Posterior cingulate gyrus (tissue), 11 donors: Measurements from ENCODE around the gene ZNF575.

Experiments used
- DNase-seq, 10 donors: peaks; one replicate each; pipeline versions ENCODE4 v3.0.0 to v3.0.0-alpha.2; 2020 to 2021; ENCODE audit warnings: mixed read lengths in 3 of 10
- intact Hi-C: fragments of 100-400 bp; cut with DNase I; formaldehyde crosslinking; loops from one replicate; pipeline ENCODE4 v1.15.1; 2023

The ZNF575 gene

GRCh38 chr19:43532962-43533545 is at the start of gene ZNF575:
TSS of gene ZNF575 (plus strand) at chr19:43533188. CDS start at chr19:43534423, 1,235 bp downstream.
- DNase-seq = peak; percentile 83 to 99 (median 92)
- intact Hi-C loops = loop anchor here (10.0 kb wide), 1 partner anchor 252 kb away; the partner anchor contains the start of gene KCNN4

GRCh38 chr19:43483281-43483680 is 49.7 kb upstream of the ZNF575 start:
- intact Hi-C loops = no loop called here
- peak in 1 of 10 donors; percentile 1 for DNase-seq

- DNase-seq = no peak
- intact Hi-C loops = no loop called here
Measured at GRCh38 chr19:43485951-43486350, 47.0 kb upstream of the ZNF575 start.

- no peak for DNase-seq
- intact Hi-C loops = no loop called here
Measured at GRCh38 chr19:43486412-43486811, 46.6 kb upstream of the ZNF575 start.

- DNase-seq = peak in 2 of 10 donors; percentile 15
- intact Hi-C loops = no loop called here
Measured at GRCh38 chr19:43488179-43488578, 44.8 kb upstream of the ZNF575 start.

- intact Hi-C loops = no loop called here
- DNase-seq = no peak
Measured at GRCh38 chr19:43489310-43489709, 43.7 kb upstream of the ZNF575 start.

GRCh38 chr19:43489979-43490599 is 42.9 kb upstream of the ZNF575 start:
- intact Hi-C loops = no loop called here
- DNase-seq = peak in 2 of 10 donors; percentile 3 to 39

- peak in 2 of 10 donors; percentile 22 to 27 for DNase-seq
- intact Hi-C loops = no loop called here
Measured at GRCh38 chr19:43490759-43491158, 42.2 kb upstream of the ZNF575 start.

- intact Hi-C loops = no loop called here
- DNase-seq = peak in 3 of 10 donors; percentile 20 to 70 (median 52)
Measured at GRCh38 chr19:43495082-43495481, 37.9 kb upstream of the ZNF575 start.

- peak in 3 of 10 donors; percentile 55 to 81 (median 65) for DNase-seq
- intact Hi-C loops = no loop called here
Measured at GRCh38 chr19:43496960-43497359, 36.0 kb upstream of the ZNF575 start.

- intact Hi-C loops = no loop called here
- peak in 2 of 10 donors; percentile 24 to 34 for DNase-seq
Measured at GRCh38 chr19:43498233-43498842, 34.6 kb upstream of the ZNF575 start.

- intact Hi-C loops = no loop called here
- peak in 3 of 10 donors; percentile 39 to 67 (median 42) for DNase-seq
Measured at GRCh38 chr19:43499042-43499441, 33.9 kb upstream of the ZNF575 start.

GRCh38 chr19:43501661-43502418 is 31.1 kb upstream of the ZNF575 start:
- intact Hi-C loops = loop anchor here (5.0 kb wide), 1 partner anchor 55 kb away; no protein-coding TSS in a partner anchor
- peak in 2 of 10 donors; percentile 44 to 77 for DNase-seq

GRCh38 chr19:43502419-43502976 is 30.5 kb upstream of the ZNF575 start:
- DNase-seq = peak in 1 of 10 donors; percentile 54
- intact Hi-C loops = loop anchor here (5.0 kb wide), 1 partner anchor 55 kb away; no protein-coding TSS in a partner anchor

GRCh38 chr19:43503501-43504425 is 29.2 kb upstream of the ZNF575 start:
- intact Hi-C loops = loop anchor here (5.0 kb wide), 1 partner anchor 56 kb away; no protein-coding TSS in a partner anchor
- DNase-seq = peak; percentile 83 to 99 (median 94)

- intact Hi-C loops = loop anchor here (5.0 kb wide), 1 partner anchor 57 kb away; no protein-coding TSS in a partner anchor
Measured at GRCh38 chr19:43504426-43505185, 28.4 kb upstream of the ZNF575 start, which contains the start of gene PHLDB3. TSS of gene PHLDB3 (minus strand) at chr19:43504746. CDS start at chr19:43504118, 628 bp downstream.

GRCh38 chr19:43505186-43505456 is 27.9 kb upstream of the ZNF575 start:
- intact Hi-C loops = no loop called here
- no peak for DNase-seq

More at GRCh38 chr19:43504426-43505185, 28.4 kb upstream of the ZNF575 start, which contains the start of gene PHLDB3:
- peak in 4 of 10 donors; percentile 9 to 87 (median 52) for DNase-seq

- intact Hi-C loops = no loop called here
Measured at GRCh38 chr19:43505941-43506340, 27.0 kb upstream of the ZNF575 start.

More at GRCh38 chr19:43505941-43506340, 27.0 kb upstream of the ZNF575 start:
- DNase-seq = peak in 2 of 10 donors; percentile 22 to 28
